RWPE1 (cell line): ENCODE data around the gene DPH1.

ENCODE experiments used
- CTCF ChIA-PET: fragments of 350-600 bp; sonication (Branson Sonifier 250); formaldehyde crosslinking; extraction: SDS; loops from one replicate; lab custom pipeline; 2021; lab: Yijun Ruan, JAX
- POLR2A ChIA-PET: fragments of 400-600 bp; formaldehyde crosslinking; extraction: SDS; loops from one replicate; lab custom pipeline; 2020; ENCODE audit warnings: antibody characterized with exemption; ENCODE audit not compliant: low non-redundant PET; lab: Yijun Ruan, JAX
- DNase-seq: peaks from one replicate; pipeline ENCODE4 v3.0.0; 2012; ENCODE audit warnings: low spot score
- H3K27ac ChIP-seq: fragments of 450-650 bp; 2 replicates; pipeline ENCODE4 v1.5.1; 2017
- TF ChIP-seq, protein P1 (sequence below): fragments of 450-650 bp; conservative IDR thresholded peaks from 2 replicates; pipeline ENCODE4 v1.5.1; 2017; ENCODE audit warnings: low read depth, mild to moderate bottlenecking

Gene DPH1

DNA sequence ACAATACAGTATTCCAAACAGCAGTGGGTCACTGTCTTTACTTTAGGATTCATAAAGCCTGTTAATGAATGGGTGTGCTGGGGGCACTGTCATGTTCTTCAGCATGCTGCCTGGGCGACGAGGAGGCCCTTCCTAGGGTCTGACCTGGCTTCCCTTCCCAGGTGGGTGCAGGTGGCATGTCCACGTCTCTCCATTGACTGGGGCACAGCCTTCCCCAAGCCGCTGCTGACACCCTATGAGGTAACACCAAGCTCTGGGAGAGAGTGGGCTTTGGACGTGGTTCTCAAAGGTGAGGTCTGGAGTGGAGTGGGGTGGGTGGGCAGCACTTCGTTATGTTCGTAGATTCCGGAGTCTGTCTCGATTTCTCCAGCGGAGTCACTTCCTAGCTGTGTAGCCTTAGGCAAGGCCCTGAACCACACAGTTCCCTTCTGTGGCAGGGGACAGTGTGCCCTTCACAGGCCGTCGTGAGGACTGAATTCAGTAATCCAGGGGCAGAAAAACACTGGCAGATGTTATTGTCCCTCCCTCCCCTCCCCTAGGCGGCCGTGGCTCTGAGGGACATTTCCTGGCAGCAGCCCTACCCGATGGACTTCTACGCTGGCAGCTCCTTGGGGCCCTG lies 11.1 kb downstream of the DPH1 start:
- H3K27ac ChIP-seq, result peak overlapping the region; percentile 83
- no peak for DNase-seq
- TF ChIP-seq, protein P1, sequence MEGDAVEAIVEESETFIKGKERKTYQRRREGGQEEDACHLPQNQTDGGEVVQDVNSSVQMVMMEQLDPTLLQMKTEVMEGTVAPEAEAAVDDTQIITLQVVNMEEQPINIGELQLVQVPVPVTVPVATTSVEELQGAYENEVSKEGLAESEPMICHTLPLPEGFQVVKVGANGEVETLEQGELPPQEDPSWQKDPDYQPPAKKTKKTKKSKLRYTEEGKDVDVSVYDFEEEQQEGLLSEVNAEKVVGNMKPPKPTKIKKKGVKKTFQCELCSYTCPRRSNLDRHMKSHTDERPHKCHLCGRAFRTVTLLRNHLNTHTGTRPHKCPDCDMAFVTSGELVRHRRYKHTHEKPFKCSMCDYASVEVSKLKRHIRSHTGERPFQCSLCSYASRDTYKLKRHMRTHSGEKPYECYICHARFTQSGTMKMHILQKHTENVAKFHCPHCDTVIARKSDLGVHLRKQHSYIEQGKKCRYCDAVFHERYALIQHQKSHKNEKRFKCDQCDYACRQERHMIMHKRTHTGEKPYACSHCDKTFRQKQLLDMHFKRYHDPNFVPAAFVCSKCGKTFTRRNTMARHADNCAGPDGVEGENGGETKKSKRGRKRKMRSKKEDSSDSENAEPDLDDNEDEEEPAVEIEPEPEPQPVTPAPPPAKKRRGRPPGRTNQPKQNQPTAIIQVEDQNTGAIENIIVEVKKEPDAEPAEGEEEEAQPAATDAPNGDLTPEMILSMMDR, result no peak
- ChIA-PET POLR2A (no interaction called here), CTCF (interaction anchor here (0.6 to 1.1 kb wide), 3 partner anchors 13 to 184 kb away, joined by 3 to 4 read pairs (median 4); no protein-coding TSS in a partner anchor)

DNA sequence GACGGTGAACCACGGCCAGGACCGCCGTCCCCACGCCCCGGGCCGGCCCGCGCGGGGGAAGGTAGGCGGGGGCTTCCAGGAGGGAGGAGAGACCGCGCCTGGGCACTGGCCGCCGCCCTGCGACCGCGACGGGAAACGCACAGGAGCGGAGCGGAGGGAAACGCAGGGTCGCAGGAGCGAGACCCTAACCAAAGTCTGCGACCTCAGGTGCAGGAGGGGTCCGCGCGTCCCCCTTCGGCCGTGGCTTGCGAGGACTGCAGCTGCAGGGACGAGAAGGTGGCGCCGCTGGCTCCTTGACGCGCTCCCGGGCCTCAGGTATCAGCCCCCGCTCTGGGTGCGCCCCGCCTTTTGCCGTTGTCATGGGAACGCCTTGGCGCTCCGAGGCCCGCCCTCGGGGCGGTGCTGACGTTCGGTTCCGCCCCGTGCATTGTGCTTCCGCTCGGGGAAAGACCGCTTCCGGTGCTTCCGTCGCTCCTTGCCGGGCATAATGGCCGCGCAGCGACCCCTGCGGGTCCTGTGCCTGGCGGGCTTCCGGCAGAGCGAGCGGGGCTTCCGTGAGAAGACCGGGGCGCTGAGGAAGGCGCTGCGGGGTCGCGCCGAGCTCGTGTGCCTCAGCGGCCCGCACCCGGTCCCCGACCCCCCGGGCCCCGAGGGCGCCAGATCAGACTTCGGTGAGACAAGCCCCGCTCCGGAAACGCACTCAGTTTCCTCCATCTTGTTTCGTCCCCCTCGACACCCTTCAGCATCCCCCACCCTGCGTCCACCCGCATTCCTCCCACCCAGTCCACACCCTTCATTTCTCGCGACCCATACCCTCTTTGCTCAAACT lies 11.8 kb downstream of the DPH1 start, which contains the start of gene OVCA2:
Gene OVCA2, plus strand, starts transcription at position 462 of the 829 bp plus-strand sequence. Its CDS starts 26 bp downstream, at position 488.
- CTCF ChIA-PET, result interaction anchor here (0.6 to 1.1 kb wide), 4 partner anchors 11 to 184 kb away, joined by 3 to 4 read pairs (median 4); no protein-coding TSS in a partner anchor
- POLR2A ChIA-PET, result no interaction called here
- H3K27ac ChIP-seq, result peak within 1 kb of the TSS; percentile 83
- peak; percentile 93 for DNase-seq
- TF ChIP-seq, protein P1, result peak; percentile 50

DNA sequence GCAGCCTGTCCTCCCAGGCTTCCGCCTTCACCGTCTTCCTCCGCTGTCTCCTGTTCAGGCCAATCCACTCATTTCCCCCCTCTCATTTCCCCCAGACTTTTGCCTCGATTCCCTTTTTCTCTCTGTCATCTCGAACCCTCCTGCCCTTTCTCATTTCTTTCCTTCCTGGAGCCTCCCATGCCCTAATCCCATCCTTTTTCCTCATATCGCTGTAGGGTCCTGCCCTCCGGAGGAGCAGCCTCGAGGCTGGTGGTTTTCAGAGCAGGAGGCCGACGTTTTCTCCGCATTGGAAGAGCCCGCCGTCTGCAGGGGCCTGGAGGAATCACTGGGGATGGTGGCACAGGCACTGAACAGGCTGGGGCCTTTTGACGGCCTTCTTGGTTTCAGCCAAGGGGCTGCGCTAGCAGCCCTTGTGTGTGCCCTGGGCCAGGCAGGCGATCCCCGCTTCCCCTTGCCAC lies 12.5 kb downstream of the DPH1 start:
- peak overlapping the region; percentile 83 for H3K27ac ChIP-seq
- CTCF ChIA-PET, result interaction anchor here (0.7 kb wide), 1 partner anchor 103 kb away, joined by 3 read pairs; no protein-coding TSS in a partner anchor
- TF ChIP-seq, protein P1, result no peak
- no peak for DNase-seq
- POLR2A ChIA-PET, result no interaction called here

DNA sequence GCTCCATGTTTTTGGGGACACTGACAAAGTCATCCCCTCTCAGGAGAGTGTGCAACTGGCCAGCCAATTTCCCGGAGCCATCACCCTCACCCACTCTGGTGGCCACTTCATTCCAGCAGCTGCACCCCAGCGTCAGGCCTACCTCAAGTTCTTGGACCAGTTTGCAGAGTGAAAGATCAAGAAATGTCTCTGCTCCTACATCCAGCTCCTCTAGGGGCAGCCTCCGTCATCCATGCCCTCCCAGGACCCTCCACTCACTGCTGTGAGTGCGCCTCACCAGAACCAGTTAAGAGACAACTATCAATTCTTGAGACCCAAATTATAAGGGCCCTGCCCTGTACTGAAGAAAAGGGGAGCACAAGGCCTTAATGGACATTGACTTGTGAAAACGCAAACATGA lies 13.0 kb downstream of the DPH1 start:
- POLR2A ChIA-PET, result no interaction called here
- CTCF ChIA-PET, result interaction anchor here (0.6 to 2.3 kb wide), 3 partner anchors 12 to 202 kb away, joined by 3 to 6 read pairs (median 4); partner anchors contain the start of gene HIC1
- no peak for DNase-seq
- H3K27ac ChIP-seq, result peak overlapping the region; percentile 83
- TF ChIP-seq, protein P1, result no peak

DNA sequence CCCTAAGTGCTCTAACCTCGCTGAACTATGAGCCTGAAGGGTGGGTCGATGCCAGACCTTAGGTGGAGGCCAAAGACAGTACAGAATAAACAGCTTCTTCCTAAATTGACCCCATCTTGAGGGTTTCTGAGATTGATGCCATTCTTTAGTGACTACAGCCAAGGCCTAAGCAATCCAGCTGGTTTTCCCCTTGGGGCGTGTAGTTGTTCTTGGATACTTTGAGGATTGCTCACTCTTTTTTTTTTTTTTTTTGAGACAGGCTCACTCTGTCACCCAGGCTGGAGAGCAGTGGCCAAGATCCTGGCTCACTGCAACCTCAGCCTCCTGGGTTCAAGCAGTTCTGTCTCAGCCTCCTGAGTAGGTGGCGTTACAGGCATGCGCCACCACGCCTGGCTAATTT lies 13.8 kb downstream of the DPH1 start:
- ChIA-PET CTCF (interaction anchor here (0.6 to 2.3 kb wide), 4 partner anchors 11 to 201 kb away, joined by 4 to 6 read pairs (median 5); partner anchors contain the start of gene HIC1), POLR2A (no interaction called here)
- peak overlapping the region; percentile 83 for H3K27ac ChIP-seq
- DNase-seq, result no peak
- TF ChIP-seq, protein P1, result no peak

DNA sequence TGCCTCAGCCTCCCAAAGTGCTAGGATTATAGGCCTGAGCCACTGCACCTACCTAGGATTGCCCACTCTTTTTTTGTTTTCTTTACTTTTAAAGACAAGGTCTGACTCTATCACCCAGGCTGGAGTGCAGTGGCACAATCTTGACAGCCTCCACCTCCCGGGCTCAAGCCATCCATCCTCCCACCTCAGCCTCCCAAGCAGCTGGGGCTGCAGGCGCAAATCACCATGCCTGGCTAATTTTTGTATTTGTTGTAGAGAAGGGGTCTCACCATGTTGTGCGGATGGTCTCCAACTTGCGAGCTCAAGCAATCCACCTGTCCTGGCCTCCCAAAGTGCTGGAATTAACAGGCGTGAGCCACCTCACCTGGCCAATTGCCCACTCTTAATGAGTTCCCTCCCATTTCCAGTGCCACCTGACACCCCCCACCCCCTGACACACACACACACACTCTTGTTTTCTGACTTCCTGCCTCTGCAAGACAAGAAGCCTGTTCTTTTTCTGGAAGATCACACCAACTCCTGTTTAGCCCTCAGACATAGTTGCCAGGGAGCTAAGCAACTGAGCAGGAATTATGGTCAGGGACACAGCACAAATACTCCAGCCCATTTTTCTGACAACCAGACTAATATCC lies 14.4 kb downstream of the DPH1 start:
- peak overlapping the region; percentile 83 for H3K27ac ChIP-seq
- ChIA-PET CTCF (interaction anchor here (0.6 to 2.3 kb wide), 3 partner anchors 10 to 200 kb away, joined by 4 to 6 read pairs (median 5); partner anchors contain the start of gene HIC1), POLR2A (interaction anchor here (0.6 kb wide), 1 partner anchor 13 kb away, joined by 4 read pairs; no protein-coding TSS in a partner anchor)
- TF ChIP-seq, protein P1, result no peak
- no peak for DNase-seq
